ENCODE measurements around the gene ALG1. TPM values are rescaled to one million over a fixed set of nuclear protein-coding genes. Genes with fewer than 3 reads are reported as not detected.

ALG1 gene
- total RNA-seq, 1 experiment from 2014 or later: 29.1 TPM

GRCh38 chr16:5036228-5037156 lies 35.2 kb upstream of the ALG1 start:
- DNase-seq (ENCODE audit: unreplicated experiment): no peak
- intact Hi-C loops (cut with micrococcal nuclease): no loop called here
- CTCF ChIA-PET: interaction anchor here (0.6 to 1.3 kb wide), 3 partner anchors 11 to 490 kb away, joined by 3 to 5 read pairs (median 5); no protein-coding TSS in a partner anchor
- POLR2A ChIA-PET: interaction anchor here (0.7 kb wide), 1 partner anchor 241 kb away, joined by 3 read pairs; no protein-coding TSS in a partner anchor
- peaks cover 21% of the 10 kb centered on the region for H3K4me1 Mint-ChIP-seq (ENCODE audit: insufficient read depth, unreplicated experiment)
- H3K9me3 Mint-ChIP-seq (ENCODE audit: unreplicated experiment): no peaks in the 10 kb centered on the region
- no peak overlapping the region for H3K4me3 Mint-ChIP-seq (ENCODE audit: unreplicated experiment)
- no peaks in the 10 kb centered on the region for H3K36me3 Mint-ChIP-seq (ENCODE audit: insufficient read depth, unreplicated experiment)
- H3K27ac Mint-ChIP-seq (ENCODE audit: low read depth, unreplicated experiment): no peak overlapping the region
- TF ChIP-seq, protein P1, sequence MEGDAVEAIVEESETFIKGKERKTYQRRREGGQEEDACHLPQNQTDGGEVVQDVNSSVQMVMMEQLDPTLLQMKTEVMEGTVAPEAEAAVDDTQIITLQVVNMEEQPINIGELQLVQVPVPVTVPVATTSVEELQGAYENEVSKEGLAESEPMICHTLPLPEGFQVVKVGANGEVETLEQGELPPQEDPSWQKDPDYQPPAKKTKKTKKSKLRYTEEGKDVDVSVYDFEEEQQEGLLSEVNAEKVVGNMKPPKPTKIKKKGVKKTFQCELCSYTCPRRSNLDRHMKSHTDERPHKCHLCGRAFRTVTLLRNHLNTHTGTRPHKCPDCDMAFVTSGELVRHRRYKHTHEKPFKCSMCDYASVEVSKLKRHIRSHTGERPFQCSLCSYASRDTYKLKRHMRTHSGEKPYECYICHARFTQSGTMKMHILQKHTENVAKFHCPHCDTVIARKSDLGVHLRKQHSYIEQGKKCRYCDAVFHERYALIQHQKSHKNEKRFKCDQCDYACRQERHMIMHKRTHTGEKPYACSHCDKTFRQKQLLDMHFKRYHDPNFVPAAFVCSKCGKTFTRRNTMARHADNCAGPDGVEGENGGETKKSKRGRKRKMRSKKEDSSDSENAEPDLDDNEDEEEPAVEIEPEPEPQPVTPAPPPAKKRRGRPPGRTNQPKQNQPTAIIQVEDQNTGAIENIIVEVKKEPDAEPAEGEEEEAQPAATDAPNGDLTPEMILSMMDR (IDR thresholded peaks at IDR 0.05; ENCODE audit: unreplicated experiment): no peak
- BruUV-seq (replicated peaks): no TSS peak
- H3K27me3 Mint-ChIP-seq (ENCODE audit: insufficient read depth, unreplicated experiment): peaks cover 14% of the 10 kb centered on the region

DNA sequence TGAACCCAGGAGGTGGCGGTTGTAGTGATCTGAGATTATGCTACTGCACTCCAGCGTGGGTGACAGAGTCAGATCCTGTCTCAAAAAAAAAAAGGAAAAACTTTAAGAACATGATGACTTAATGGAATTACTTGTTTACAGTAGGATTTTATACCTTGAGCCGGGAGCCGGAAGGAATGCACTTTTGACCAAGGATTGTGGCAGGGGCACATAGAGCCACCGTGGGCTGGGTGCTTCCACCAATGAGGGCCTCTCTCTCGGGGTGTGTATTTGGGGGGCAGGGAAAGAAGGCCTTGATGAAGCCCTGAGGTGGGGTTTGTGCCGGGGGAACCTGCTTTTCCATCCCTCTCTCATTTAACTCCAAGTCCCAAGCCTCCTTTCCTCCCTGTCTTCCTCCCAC lies 31.2 kb upstream of the ALG1 start:
- Mint-ChIP-seq H3K27ac (ENCODE audit: low read depth, unreplicated experiment) (no peak overlapping the region), H3K4me1 (ENCODE audit: insufficient read depth, unreplicated experiment) (peaks cover 10% of the 10 kb centered on the region), H3K9me3 (ENCODE audit: unreplicated experiment) (no peaks in the 10 kb centered on the region), H3K4me3 (ENCODE audit: unreplicated experiment) (no peak overlapping the region), H3K27me3 (ENCODE audit: insufficient read depth, unreplicated experiment) (peaks cover 16% of the 10 kb centered on the region), H3K36me3 (ENCODE audit: insufficient read depth, unreplicated experiment) (no peaks in the 10 kb centered on the region)
- BruUV-seq (replicated peaks): no TSS peak
- ChIA-PET POLR2A (no interaction called here), CTCF (interaction anchor here (0.6 kb wide), 1 partner anchor 17 kb away, joined by 3 read pairs; no protein-coding TSS in a partner anchor)
- TF ChIP-seq, protein P1 (IDR thresholded peaks at IDR 0.05; ENCODE audit: unreplicated experiment): no peak
- intact Hi-C loops (cut with micrococcal nuclease): no loop called here
- DNase-seq (ENCODE audit: unreplicated experiment): no peak

DNA sequence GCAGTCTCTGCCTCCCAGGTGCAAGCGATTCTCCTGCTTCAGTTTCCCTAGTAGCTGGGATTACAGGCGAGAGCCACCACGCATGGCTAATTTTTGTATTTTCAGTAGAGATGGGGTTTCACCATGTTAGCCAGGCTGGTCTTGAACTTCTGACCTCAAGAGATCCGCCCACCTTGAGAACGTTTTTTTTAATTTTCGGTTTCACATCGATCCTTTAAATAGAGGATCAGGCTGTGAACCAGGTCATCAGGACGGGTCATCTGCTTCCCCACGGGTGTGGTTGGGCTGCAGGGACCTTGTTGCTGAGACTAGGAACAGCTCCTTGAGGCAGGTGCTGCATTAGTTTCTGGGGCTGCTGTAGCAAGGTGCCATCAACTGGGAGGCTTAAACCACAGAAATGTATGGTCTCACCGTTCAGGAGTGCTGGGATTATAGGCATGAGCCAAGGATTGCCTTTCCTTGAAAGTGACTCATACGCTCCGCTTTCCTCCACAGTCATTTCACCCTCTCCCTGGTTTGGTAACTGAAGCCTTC lies 30.0 kb upstream of the ALG1 start:
- ChIA-PET POLR2A (no interaction called here), CTCF (interaction anchor here (0.5 kb wide), 1 partner anchor 83 kb away, joined by 3 read pairs; the partner anchor contains the start of gene SEC14L5)
- DNase-seq (ENCODE audit: unreplicated experiment): peak; percentile 28
- Mint-ChIP-seq H3K4me1 (ENCODE audit: insufficient read depth, unreplicated experiment) (peaks cover 2% of the 10 kb centered on the region), H3K9me3 (ENCODE audit: unreplicated experiment) (no peaks in the 10 kb centered on the region), H3K36me3 (ENCODE audit: insufficient read depth, unreplicated experiment) (no peaks in the 10 kb centered on the region), H3K27ac (ENCODE audit: low read depth, unreplicated experiment) (no peak overlapping the region), H3K4me3 (ENCODE audit: unreplicated experiment) (no peak overlapping the region), H3K27me3 (ENCODE audit: insufficient read depth, unreplicated experiment) (peaks cover 21% of the 10 kb centered on the region)
- TF ChIP-seq, protein P1 (IDR thresholded peaks at IDR 0.05; ENCODE audit: unreplicated experiment): no peak
- intact Hi-C loops (cut with micrococcal nuclease): no loop called here
- BruUV-seq (replicated peaks): no TSS peak

DNA sequence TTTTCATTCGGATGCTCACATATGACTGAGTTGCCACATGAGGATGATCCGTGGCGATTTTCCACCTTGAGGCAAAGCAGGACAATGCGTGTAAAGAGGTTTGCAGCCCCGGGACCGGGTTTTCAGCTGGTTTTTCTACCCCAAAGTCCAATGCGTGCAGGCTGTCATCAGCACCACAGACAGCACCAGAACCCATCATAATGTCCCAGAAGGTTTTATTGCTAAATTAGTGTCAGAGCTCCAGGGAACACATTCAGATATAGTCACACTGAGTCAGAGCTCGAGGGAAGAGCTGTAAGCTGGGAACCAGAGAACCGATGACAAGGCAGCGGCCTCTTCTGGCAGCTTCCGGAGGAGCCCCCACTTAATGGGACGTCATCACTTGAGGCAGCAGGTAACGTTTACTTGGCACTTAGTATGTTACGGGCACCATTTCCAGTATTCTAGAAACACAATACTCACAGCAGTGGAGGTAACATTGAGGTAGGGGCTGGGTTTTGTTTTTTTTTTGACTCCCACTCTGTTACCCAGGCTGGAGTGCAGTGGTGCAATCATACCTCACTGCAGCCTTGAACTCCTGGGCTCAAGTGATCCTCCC lies 29.0 kb upstream of the ALG1 start:
- Mint-ChIP-seq H3K27ac (ENCODE audit: low read depth, unreplicated experiment) (no peak overlapping the region), H3K27me3 (ENCODE audit: insufficient read depth, unreplicated experiment) (peaks cover 31% of the 10 kb centered on the region), H3K9me3 (ENCODE audit: unreplicated experiment) (no peaks in the 10 kb centered on the region), H3K36me3 (ENCODE audit: insufficient read depth, unreplicated experiment) (no peaks in the 10 kb centered on the region), H3K4me3 (ENCODE audit: unreplicated experiment) (no peak overlapping the region), H3K4me1 (ENCODE audit: insufficient read depth, unreplicated experiment) (no peaks in the 10 kb centered on the region)
- TF ChIP-seq, protein P1 (IDR thresholded peaks at IDR 0.05; ENCODE audit: unreplicated experiment): no peak
- ChIA-PET POLR2A (no interaction called here), CTCF (no interaction called here)
- no TSS peak for BruUV-seq (replicated peaks)
- DNase-seq (ENCODE audit: unreplicated experiment): no peak
- intact Hi-C loops (cut with micrococcal nuclease): no loop called here
